HuH-7.5 (cell line): ENCODE results near the gene SNRNP48.

Source experiments
- DNase-seq: peaks from one replicate; pipeline ENCODE4 v3.0.0; 2011; ENCODE audit warnings: low spot score

Gene SNRNP48

DNA sequence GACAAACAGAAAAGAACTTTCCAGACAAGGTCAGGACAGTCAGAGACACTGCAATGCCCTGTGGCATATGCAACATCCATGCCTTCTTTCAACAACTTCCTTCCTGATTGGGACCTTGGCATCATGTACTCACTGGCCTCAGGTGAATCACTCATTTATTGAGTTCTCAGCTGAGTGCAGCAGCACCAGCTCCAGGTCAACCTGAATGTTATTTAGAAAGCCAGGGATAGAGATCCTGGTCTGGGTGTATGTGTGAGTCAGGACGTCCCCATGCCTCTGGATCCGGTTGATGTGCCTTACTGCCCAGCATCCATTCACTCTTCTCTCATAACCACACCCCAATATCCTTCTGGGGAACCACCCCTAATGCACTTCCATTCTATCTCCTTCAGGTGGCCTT lies 54.4 kb downstream of the SNRNP48 start:
- no peak for DNase-seq

DNA sequence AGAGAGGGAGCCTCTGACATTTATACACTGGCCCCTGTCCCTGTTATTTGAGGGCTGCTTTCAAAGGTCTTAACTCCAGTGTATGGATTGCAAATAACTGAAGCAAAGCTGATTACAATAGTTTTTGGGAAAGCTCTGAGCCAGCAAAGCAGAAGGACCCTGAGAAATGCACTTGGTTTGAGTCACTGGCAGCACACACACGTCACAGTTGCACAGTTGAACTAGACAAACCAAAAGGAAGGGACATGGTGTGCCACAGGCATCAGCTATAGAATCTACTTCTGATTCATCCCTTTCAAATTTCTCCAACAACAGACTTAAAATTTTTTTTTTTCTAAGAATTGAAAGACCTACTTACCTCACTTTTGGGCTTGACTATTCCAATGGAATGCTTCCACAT lies 56.4 kb downstream of the SNRNP48 start:
- no peak for DNase-seq

DNA sequence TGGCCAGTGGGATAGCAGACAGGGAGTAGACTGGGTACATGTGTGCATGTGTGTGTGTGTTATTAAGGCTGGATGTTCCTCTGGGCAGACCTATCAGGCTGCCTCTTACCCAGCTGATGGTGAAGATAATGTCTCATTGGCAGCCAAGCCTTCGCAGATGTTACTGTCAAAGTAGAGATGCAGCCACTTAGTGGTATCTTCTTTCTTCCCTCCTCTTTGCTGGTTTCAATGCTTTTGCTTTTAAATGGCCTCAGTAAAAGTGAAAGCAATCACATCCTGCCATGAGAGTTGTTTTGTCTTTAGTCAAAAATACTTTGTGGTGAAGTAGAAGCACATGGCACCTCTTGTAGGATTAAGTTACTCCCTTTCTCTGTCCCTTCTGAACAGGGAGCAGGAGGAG lies 57.5 kb downstream of the SNRNP48 start:
- DNase-seq: no peak

DNA sequence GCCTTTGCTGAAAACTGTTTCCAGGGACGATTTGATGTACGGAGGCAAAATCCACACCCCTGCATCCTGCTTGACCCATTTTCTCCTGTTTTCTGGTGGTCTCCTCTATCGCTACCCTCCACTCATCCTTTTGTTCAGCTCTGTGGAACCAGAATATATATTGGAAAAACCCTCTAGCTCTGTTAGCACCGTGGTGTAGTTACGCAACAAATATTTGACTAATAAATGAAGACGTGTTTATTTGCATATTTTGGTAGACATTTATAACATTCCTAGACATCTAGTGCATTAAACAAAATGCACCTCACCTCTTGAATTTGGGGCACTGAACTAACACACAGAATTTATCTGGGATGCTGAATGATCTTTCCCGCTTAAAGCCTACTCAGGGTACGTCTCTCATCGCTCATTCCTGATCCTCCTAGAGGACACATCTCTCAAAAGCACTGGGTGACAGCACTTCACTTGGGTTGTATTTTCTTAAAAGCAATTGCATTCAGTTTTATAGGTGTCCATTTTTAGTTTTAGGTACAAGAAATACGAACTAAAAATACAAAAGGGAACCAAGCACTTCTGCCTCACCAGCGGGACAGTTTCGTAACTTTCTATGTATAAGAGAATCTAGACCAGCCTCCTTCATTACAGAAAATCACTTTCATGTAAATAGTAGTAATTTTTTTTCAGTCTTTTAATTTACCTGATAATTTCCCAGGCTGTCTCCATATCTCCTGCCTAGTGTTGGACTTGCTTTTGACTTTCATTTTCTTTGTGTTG lies 59.2 kb downstream of the SNRNP48 start:
- DNase-seq: no peak

DNA sequence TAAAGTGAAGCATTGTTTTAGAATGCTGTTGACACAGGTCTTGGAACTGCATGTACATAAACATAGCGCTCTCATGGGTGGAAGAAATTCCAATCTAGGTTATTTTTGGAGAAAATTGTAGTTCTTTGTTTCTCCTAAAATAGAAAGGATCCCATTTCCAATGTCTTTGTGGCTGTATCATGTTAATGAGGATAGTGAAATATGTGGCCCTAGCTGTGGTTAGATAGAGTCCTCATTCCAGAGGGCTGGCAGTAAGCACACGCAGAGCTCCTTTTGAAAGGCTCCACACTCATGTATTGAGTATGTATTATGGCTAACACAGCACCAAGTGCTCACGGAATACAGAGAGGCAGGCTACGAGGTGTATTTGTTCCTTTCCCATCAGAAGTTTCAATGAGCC lies 60.9 kb downstream of the SNRNP48 start:
- DNase-seq: no peak

DNA sequence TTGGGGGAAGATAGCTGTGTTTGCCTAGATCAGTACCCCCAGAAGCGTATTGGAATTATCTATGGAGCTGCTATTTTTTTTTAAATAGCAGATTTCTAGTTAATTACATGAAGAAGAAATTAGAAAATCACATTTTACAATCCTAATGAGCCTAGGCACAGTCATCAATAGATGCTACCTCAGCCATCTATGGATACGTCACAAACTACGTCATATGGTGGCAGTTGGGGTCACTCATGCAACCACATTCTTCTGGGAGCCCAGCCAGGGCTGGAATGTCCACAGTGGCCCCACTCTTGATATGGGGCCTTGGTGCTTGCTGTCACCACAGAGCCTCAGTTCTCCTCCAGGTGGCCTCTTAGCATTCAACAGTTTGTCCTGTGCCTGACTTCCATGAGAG lies 63.0 kb downstream of the SNRNP48 start:
- no peak for DNase-seq

DNA sequence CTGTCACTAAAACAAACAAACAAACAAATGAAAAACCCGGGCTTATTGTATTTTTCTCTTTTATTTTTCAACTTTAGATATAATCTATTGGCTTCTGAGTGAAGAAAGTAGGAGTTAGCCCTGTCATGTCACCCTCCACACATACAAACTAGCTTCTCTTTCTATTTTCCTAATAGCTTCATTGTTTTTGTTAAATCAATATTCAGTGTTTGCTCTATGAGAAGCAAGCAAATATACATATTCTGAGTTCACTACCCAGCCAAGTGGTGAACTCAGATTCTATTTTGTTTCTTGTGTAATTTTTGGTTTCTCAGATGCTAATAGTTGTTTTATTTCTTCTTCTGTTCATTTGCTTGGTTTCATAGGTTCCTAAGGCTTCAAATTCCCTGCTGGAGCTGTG lies 66.4 kb downstream of the SNRNP48 start:
- no peak for DNase-seq

DNA sequence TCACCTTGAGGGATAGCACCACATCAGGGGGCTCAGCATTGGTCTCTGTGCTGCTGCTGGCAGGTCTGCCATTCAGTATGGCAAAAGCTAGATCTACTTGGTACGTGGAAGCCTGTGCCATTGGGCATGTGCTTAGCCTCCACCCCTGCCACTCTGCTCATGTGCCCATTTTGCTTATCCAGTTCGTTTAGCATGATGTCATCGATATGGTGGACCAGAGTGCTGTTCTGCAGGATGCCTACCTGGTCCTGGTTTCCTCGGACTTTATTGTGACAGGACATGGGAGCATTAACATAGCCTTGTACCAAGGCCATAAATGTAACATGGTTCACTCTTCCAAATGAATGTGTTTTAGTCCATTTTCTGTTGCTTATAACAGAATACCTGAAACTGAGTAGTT lies 68.5 kb downstream of the SNRNP48 start:
- no peak for DNase-seq

DNA sequence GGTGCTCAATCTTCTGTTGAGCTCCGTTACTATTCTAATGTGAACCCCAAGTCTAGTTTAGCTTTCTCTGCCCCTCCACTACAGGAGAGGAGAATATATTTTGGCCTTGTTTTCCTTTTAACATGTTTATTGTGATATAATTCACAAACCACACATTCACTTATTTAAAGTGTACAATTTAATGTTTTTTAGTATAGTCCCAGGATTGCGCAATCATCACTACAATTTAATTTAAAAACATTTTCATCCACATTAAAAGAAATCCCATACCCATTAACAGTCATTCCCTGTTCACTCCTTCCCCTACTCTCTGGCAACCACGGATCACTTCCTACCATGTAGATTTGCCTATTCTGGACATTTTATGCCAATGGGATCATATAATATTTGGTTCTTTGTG lies 71.4 kb downstream of the SNRNP48 start:
- DNase-seq: no peak
